PC-9 (cell line): Measurements from ENCODE around the gene BFAR. TPM values are rescaled to one million over a fixed set of nuclear protein-coding genes. Genes with fewer than 3 reads are reported as not detected.
"Not testable (repeated sequence)": the region's sequence is repeated elsewhere in the genome, so short reads cannot be mapped to it uniquely, and the experiment has no call there.

ENCODE experiments used
- BruUV-seq: library from RNA; stranded (reverse); fragments of 400-500 nt; replicated peaks from 2 replicates; lab custom pipeline; 2021; lab: Mats Ljungman, UMichigan
- CTCF ChIA-PET: fragments of 300-600 bp; sonication (Branson Sonifier 250); formaldehyde crosslinking; loops from one replicate; lab custom pipeline; 2022; ENCODE audit warnings: antibody characterized with exemption; lab: Charles Lee
- POLR2A ChIA-PET: fragments of 300-600 bp; sonication (Branson Sonifier 250); formaldehyde crosslinking; loops from one replicate; lab custom pipeline; 2022; ENCODE audit warnings: antibody characterized with exemption; ENCODE audit not compliant: unreplicated experiment; lab: Charles Lee
- DNase-seq, 2 experiments: peaks; one replicate each; pipeline versions ENCODE4 v3.0.0 to v3.0.0-alpha.2; 2015 to 2022; ENCODE audit warnings: mixed read lengths in 1 of 2
- H2AFZ ChIP-seq: fragments of 200-600 bp; sonication (generic); 2 replicates; pipeline ENCODE4 v1.8.1; 2017; ENCODE audit warnings: antibody characterized with exemption
- H3F3A ChIP-seq: fragments of 200-600 bp; sonication (generic); 2 replicates; pipeline ENCODE4 v1.8.1; 2017; ENCODE audit warnings: antibody characterized with exemption, mild to moderate bottlenecking, low read depth; ENCODE audit not compliant: insufficient read depth
- H3K27ac ChIP-seq: fragments of 200-600 bp; sonication (generic); 2 replicates; pipeline ENCODE4 v1.6.1; 2016; ENCODE audit warnings: mixed run types
- H3K27me3 ChIP-seq: fragments of 200-600 bp; sonication (generic); 2 replicates; pipeline ENCODE4 v1.6.1; 2016; ENCODE audit warnings: low read depth, mixed run types; ENCODE audit not compliant: insufficient read depth
- H3K36me3 ChIP-seq: fragments of 200-600 bp; sonication (generic); 2 replicates; pipeline ENCODE4 v1.6.1; 2016; ENCODE audit warnings: low read depth, mixed run types
- H3K4me1 ChIP-seq: fragments of 200-600 bp; sonication (generic); replicated peaks from 2 replicates; pipeline ENCODE4 v1.6.1; 2016; ENCODE audit warnings: mixed run types; ENCODE audit not compliant: insufficient read depth
- H3K4me2 ChIP-seq: fragments of 200-600 bp; sonication (generic); 2 replicates; pipeline ENCODE4 v1.6.1; 2017; ENCODE audit warnings: mixed run types
- H3K4me3 ChIP-seq: fragments of 200-600 bp; sonication (generic); 2 replicates; pipeline ENCODE4 v1.6.1; 2016; ENCODE audit warnings: mixed run types
- H3K79me2 ChIP-seq: fragments of 200-600 bp; sonication (generic); 2 replicates; pipeline ENCODE4 v1.6.1; 2017; ENCODE audit warnings: low read depth, mixed run types
- H3K9me2 ChIP-seq: fragments of 200-600 bp; sonication (generic); 2 replicates; pipeline ENCODE4 v1.8.1; 2017; ENCODE audit warnings: mild to moderate bottlenecking; ENCODE audit not compliant: insufficient read depth
- H3K9me3 ChIP-seq: fragments of 200-600 bp; sonication (generic); 2 replicates; pipeline ENCODE4 v1.8.1; 2016; ENCODE audit warnings: low read depth; ENCODE audit not compliant: insufficient read depth
- H4K20me1 ChIP-seq: fragments of 200-600 bp; sonication (generic); 2 replicates; pipeline ENCODE4 v1.8.1; 2017; ENCODE audit not compliant: insufficient read depth
- intact Hi-C: fragments of 100-400 bp; cut with micrococcal nuclease; formaldehyde crosslinking; loops from one replicate; pipeline ENCODE4 v1.10.0; 2022; ENCODE audit not compliant: unreplicated experiment
- total RNA-seq: library from RNA; stranded (reverse); gene quantifications from 2 replicates; pipeline ENCODE4 v1.2.3, GENCODE V29; 2021

Gene BFAR
- total RNA-seq, 1 experiment from 2014 or later = 97.9 TPM

GRCh38 chr16:14703156-14704011, 70.6 kb downstream of the BFAR start, which contains the start of gene NPIPA3:
Gene NPIPA3 (plus strand): TSS chr16:14703411. CDS start chr16:14708944, 5,533 bp downstream.
- intact Hi-C loops, H3K36me3 ChIP-seq, H3K27ac ChIP-seq, H4K20me1 ChIP-seq, H3K9me2 ChIP-seq, H3K4me2 ChIP-seq, H3K9me3 ChIP-seq, CTCF ChIA-PET, BruUV-seq, H3K4me3 ChIP-seq, DNase-seq, H3K27me3 ChIP-seq, H3F3A ChIP-seq, POLR2A ChIA-PET, H3K4me1 ChIP-seq, H3K79me2 ChIP-seq, H2AFZ ChIP-seq: not testable (repeated sequence)

Other genes starting within 250 kb of the BFAR start
- gene PARN, start 2.7 kb upstream of the BFAR start, total RNA-seq = 45.1 and 53.0 TPM in 2 replicates
- 5.8 and 9.0 TPM in 2 replicates for gene PLA2G10, start 61.4 kb downstream of the BFAR start, total RNA-seq
- not detected in 2 replicates for gene NPIPA3, start 70.5 kb downstream of the BFAR start, total RNA-seq
- 2.6 and 3.0 TPM in 2 replicates for gene NPIPA2, start 109.6 kb downstream of the BFAR start, total RNA-seq
- 119 and 129 TPM in 2 replicates for gene NOMO1, start 200.8 kb downstream of the BFAR start, total RNA-seq